Posterior cingulate gyrus (tissue), 11 donors: ENCODE measurements around the gene CNTN2.

Experiments
- DNase-seq, 10 donors: peaks; one replicate each; pipeline versions ENCODE4 v3.0.0 to v3.0.0-alpha.2; 2020 to 2021; ENCODE audit warnings: mixed read lengths in 3 of 10
- intact Hi-C: fragments of 100-400 bp; cut with DNase I; formaldehyde crosslinking; loops from one replicate; pipeline ENCODE4 v1.15.1; 2023

Gene CNTN2

GRCh38 chr1:205049479-205049878, 6.5 kb downstream of the CNTN2 start:
- intact Hi-C loops: loop anchor here (10.0 kb wide), 1 partner anchor 205 kb away; no protein-coding TSS in a partner anchor
- DNase-seq: peak in 8 of 10 donors; percentile 43 to 92 (median 69)

DNA sequence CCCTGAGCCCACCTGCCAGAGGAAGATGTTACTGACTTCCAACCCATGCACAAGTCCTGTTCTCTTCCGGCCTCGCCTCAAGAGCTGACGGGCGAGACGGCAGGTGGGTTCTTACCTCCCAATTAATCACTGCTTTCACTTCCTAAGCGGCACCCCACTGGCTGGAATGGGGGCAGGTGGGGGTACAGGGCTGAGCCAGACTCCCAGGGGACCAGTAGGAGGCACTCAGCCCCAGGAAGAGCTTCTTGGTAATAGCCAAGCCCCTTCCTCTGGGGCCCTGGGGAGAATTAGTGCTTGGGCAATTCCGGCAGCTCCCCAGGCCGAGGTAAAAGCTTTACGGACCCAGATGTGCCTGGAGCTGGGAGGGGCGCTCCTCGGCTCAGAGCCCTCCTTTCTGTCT, 9.7 kb downstream of the CNTN2 start:
- intact Hi-C loops: no loop called here
- DNase-seq: peak in 1 of 10 donors; percentile 40

GRCh38 chr1:205053296-205053695, 10.3 kb downstream of the CNTN2 start:
- intact Hi-C loops: no loop called here

GRCh38 chr1:205054013-205054412, 11.0 kb downstream of the CNTN2 start:
- intact Hi-C loops: no loop called here

More at GRCh38 chr1:205053296-205053695, 10.3 kb downstream of the CNTN2 start:
- no peak for DNase-seq

GRCh38 chr1:205056188-205056611, 13.2 kb downstream of the CNTN2 start:
- intact Hi-C loops: no loop called here
- DNase-seq: peak in 2 of 10 donors; percentile 37 to 72

More at GRCh38 chr1:205054013-205054412, 11.0 kb downstream of the CNTN2 start:
- no peak for DNase-seq

DNA sequence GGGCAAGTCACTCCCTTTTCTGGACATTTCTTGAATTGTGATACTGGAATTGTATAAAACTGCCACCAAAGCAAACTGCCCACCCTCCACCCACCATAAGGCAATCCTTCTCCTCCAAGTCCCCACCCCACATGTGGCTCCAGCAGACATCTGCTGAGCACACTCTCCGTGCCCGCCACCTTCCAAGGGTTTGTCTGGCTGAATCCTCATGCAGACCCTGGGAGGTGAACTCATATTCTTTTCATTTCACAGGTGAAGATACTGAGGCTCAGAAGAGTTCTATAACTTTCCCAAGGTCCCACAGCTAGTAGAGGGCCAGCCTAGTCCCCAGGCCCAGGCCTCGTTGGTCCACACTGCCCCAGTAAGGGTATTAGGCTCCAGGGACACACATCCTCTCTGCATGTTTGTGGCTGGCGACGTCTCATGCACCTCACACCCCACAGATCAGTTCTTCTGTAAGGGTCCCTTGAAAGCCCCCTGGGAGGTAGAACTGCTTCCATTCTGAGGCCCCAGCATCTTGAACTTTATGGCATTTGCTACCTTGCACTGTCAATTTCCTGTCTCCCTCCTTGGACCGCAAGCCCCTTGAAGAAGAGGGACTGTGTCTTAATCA, 14.1 kb downstream of the CNTN2 start:
- DNase-seq: peak in 2 of 10 donors; percentile 65 to 72
- intact Hi-C loops: no loop called here

DNA sequence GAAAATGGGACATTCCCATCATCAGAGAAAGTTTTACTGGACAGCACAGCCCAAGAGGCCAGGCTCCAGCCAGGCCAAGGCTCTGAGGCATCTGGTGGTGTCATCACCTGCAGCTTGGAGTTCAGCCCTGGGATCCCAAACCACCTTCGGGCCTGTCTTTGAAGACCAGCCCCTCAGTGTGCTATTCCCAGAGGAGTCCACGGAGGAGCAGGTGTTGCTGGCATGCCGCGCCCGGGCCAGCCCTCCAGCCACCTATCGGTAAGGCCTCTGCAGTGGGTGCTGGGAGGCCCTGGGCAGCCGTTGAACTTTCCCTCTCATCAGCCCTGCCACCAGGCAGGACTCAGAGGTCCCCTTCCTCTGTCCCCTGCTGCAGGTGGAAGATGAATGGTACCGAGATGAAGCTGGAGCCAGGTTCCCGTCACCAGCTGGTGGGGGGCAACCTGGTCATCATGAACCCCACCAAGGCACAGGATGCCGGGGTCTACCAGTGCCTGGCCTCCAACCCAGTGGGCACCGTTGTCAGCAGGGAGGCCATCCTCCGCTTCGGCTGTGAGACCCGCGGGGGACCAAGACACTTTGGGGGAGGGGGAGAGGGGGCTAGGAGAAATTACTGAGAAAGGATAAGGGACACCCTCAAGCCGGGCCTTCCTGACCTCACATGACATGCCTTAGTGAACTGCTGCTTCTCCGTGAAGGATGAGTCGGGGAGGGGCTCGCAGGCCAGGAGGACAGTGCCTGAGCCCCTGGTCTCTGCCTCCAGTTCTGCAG, 15.0 kb downstream of the CNTN2 start:
- intact Hi-C loops: no loop called here
- DNase-seq: peak in 1 of 10 donors; percentile 62

DNA sequence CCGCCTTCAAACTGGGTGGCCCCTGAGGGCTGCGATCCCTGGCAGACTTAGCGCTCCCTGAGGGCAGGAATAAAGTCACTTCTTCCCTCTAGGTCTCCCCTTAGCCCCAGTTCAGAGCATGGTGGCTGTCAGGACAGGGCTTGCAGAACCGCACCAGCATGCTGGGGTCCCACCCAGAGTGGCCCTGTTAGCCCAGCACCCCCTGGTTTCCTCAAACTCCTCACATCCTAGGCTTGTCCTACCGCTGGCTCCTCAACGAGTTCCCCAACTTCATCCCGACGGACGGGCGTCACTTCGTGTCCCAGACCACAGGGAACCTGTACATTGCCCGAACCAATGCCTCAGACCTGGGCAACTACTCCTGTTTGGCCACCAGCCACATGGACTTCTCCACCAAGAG, 15.8 kb downstream of the CNTN2 start:
- peak in 1 of 10 donors; percentile 81 for DNase-seq
- intact Hi-C loops: no loop called here

- DNase-seq: peak in 2 of 10 donors; percentile 32 to 50
- intact Hi-C loops: no loop called here
These were observed 16.6 kb downstream of the CNTN2 start for GRCh38 chr1:205059660-205060059.

GRCh38 chr1:205060746-205061145, 17.7 kb downstream of the CNTN2 start:
- peak in 1 of 10 donors; percentile 72 for DNase-seq
- intact Hi-C loops: loop anchor here (1.0 kb wide), 1 partner anchor 71 kb away; no protein-coding TSS in a partner anchor

GRCh38 chr1:205061227-205061626, 18.2 kb downstream of the CNTN2 start:
- peak in 2 of 10 donors; percentile 74 to 81 for DNase-seq
- intact Hi-C loops: loop anchor here (1.0 kb wide), 1 partner anchor 72 kb away; no protein-coding TSS in a partner anchor

GRCh38 chr1:205061665-205062069, 18.7 kb downstream of the CNTN2 start:
- intact Hi-C loops: loop anchor here (1.0 kb wide), 1 partner anchor 72 kb away; no protein-coding TSS in a partner anchor
- DNase-seq: peak; percentile 81 to 98 (median 90)

GRCh38 chr1:205062319-205062718, 19.3 kb downstream of the CNTN2 start:
- intact Hi-C loops: no loop called here

DNA sequence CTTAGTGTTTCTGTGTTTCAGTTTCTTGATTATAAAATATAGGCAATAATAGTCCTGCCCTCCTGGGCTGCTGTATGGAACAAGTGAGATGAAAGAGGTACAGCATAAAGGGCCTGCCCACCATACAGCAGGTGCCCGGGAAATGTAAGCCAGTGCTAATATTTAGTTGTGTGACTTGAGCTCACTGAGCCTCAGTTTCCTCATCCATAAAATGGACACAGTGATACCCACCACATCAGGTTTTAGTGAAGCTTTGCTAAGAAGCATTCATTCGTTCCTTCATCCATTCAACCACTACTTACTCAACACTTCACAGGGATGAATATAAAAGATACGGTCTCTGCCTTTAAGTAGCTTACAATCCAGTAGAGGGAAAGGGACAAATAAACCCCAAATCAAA, 19.9 kb downstream of the CNTN2 start:
- no peak for DNase-seq
- intact Hi-C loops: no loop called here

More at GRCh38 chr1:205062319-205062718, 19.3 kb downstream of the CNTN2 start:
- peak in 2 of 10 donors; percentile 59 to 78 for DNase-seq

DNA sequence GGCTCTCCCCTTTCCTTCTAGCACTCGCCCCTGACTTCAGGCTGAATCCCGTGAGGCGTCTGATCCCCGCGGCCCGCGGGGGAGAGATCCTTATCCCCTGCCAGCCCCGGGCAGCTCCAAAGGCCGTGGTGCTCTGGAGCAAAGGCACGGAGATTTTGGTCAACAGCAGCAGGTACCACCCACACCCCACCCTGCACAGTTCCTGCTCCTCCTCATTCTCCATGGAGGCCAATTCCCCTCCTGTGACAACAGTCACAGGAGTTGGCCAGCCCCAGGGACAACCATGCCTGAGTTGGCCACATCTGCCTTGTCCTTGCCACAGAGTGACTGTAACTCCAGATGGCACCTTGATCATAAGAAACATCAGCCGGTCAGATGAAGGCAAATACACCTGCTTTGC, 21.3 kb downstream of the CNTN2 start:
- peak in 2 of 10 donors; percentile 23 to 29 for DNase-seq
- intact Hi-C loops: no loop called here

DNA sequence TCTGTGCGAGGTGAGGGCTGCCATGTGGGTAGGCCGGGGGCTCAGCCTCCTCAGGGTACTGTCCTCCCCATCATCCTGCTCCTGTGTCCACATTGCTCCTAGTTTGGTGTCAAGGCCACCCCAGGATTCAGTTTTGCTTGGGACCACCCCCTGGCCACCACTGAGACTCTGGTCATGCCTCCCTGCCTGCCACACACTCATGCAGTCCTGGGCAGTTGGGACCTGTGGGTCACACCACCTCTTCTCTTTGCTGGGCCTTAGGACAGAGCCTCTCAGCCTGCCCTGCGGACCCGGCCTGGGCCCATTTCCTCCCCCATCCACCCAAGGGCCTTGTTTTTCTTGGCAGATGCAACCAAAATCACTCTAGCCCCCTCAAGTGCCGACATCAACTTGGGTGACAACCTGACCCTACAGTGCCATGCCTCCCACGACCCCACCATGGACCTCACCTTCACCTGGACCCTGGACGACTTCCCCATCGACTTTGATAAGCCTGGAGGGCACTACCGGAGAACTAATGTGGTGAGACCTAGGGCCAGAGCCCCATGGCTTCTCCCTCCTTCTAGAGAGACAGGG, 21.8 kb downstream of the CNTN2 start:
- intact Hi-C loops: no loop called here
- DNase-seq: peak in 2 of 10 donors; percentile 45 to 60

DNA sequence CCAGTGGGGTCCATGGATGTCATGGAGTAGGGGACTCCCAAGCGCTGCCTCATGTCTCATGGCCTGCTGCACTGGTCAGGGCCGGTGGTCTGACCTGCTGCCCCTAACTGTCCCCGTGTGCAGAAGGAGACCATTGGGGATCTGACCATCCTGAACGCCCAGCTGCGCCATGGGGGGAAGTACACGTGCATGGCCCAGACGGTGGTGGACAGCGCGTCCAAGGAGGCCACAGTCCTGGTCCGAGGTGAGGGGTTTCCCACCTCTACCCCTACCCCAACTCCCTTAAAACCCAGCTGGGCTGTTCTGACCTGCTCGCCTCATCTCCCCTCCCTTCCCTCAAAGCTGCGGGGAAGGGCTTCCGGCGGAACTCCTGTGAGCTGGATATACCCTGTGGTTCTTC, 22.7 kb downstream of the CNTN2 start:
- intact Hi-C loops: no loop called here
- peak in 2 of 10 donors; percentile 34 to 45 for DNase-seq

DNA sequence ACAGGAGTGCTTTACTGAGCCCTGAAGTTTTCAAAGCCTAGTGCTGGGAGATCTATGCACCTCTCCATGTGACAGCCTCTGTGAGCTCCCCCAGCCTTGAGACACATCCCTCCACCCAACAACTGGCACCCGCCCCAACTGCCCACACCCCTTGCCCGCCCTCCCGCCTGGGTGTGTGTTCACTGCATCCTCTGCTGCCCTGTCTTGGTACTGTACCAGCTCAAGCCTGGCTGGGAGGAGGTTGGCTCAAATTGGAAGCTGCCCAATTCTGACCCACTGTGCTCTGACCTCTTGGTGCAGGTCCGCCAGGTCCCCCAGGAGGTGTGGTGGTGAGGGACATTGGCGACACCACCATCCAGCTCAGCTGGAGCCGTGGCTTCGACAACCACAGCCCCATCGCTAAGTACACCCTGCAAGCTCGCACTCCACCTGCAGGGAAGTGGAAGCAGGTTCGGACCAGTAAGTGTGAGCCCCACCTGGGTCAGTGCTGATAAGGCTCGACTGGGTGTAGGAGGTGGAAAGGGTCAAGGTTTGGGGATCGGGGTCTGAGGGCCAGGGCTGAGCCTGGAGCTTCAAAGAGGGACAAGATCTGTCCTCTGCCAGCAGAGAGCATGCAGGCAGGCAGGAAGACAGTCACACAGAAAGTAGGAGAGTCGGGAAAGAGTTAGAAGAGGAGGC, 23.3 kb downstream of the CNTN2 start:
- peak in 2 of 10 donors; percentile 55 to 70 for DNase-seq
- intact Hi-C loops: no loop called here

DNA sequence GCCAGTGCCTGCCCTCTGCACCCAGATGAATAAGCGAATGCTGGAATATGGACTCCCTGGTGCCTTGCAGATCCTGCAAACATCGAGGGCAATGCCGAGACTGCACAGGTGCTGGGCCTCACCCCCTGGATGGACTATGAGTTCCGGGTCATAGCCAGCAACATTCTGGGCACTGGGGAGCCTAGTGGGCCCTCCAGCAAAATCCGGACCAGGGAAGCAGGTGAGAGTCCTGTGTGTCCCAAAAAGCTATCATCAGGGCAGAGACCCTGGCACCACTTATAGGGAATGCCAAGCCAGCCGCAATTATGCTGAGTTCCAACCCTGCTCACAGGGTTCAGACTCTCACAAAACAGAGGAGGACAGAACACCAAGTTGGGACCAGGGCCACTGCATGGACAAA, 24.0 kb downstream of the CNTN2 start:
- DNase-seq: peak in 2 of 10 donors; percentile 29 to 54
- intact Hi-C loops: no loop called here

DNA sequence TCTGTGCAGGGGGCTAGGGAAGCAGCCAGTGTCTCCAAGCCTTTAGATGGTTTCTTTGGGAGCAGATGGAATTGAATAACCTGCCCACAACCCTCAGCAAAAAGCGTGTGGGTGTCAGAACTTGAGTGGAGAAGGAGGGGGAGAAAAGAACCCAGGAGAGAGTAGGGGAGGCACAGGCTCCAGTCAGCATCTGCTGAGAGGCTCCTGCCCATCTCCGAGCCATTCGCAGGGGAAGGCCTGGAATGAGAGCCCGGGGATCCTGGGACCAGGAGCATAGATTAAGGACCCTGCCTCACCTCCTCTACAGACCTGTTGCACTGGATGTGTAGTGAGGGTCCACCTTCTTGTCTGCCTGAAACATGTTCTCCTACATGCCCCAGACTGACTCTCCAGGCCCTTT, 25.0 kb downstream of the CNTN2 start:
- intact Hi-C loops: no loop called here
- peak in 2 of 10 donors; percentile 65 to 70 for DNase-seq
